K562 (cell line): ENCODE results near the gene RPL3. TPM values are rescaled to one million over a fixed set of nuclear protein-coding genes. Genes with fewer than 3 reads are reported as not detected.

Experiments used
- ATAC-seq: fragments of 200-7000 bp; cut with Tn5 transposase; 3 replicates; pipeline ENCODE4 v1.9.1; 2020; ENCODE audit warnings: moderate library complexity
- BruUV-seq: library from RNA; stranded (reverse); fragments of 400-500 nt; replicated peaks from 2 replicates; lab custom pipeline; 2021; lab: Mats Ljungman, UMichigan
- CTCF ChIA-PET: fragments of 300-600 bp; formaldehyde crosslinking; extraction: SDS; loops from one replicate; lab custom pipeline; 2021; ENCODE audit warnings: low intra/inter-chr PET ratio; lab: Yijun Ruan, JAX
- POLR2A ChIA-PET: fragments of 300-600, 350-650 bp; sonication (Branson Sonifier 250); formaldehyde crosslinking; extraction: SDS; loops from one replicate; lab custom pipeline; 2021; ENCODE audit warnings: antibody characterized with exemption, inconsistent platforms; lab: Yijun Ruan, JAX
- DNase-seq, 4 experiments: peaks; one replicate each; pipeline versions ENCODE4 v3.0.0 to v3.0.0-alpha.2; 2011 to 2018; ENCODE audit warnings: low spot score in 3 of 4, mixed read lengths in 3 of 4; ENCODE audit errors: extremely low read depth in 1 of 4
- FAIRE-seq: peaks from 2 replicates; lab custom pipeline; 2011; peaks lifted over from hg19 to GRCh38; lab: Jason Lieb, UNC
- H2AFZ ChIP-seq: 2 replicates; pipeline ENCODE4 v1.6.0; 2011; ENCODE audit warnings: low read depth, low read length, control low read depth, inconsistent platforms
- H3K27ac ChIP-seq: fragments of 200-600 bp; 3 replicates; pipeline ENCODE4 v1.8.0; 2011; ENCODE audit warnings: low read depth, mild to moderate bottlenecking, control low read depth, inconsistent platforms, low read length, moderate library complexity, mixed read lengths; ENCODE audit errors: extremely low read depth
- H3K27me3 ChIP-seq, 2 experiments: fragments of 300-600 bp in 1 of 2; 2 replicates in 1 of 2; 3 replicates in 1 of 2; pipeline versions ENCODE4 v1.6.0 to v1.8.0; 2011; ENCODE audit warnings: inconsistent platforms in 2 of 2, low read length in 2 of 2, mild to moderate bottlenecking in 1 of 2, mixed read lengths in 1 of 2, moderate library complexity in 1 of 2; ENCODE audit not compliant: control insufficient read depth in 2 of 2, insufficient read depth in 2 of 2
- H3K36me3 ChIP-seq: fragments of 300-600 bp; 3 replicates; pipeline ENCODE4 v1.8.0; 2011; ENCODE audit warnings: mild to moderate bottlenecking, low read length, inconsistent platforms; ENCODE audit not compliant: control insufficient read depth, insufficient read depth
- H3K4me1 ChIP-seq, 2 experiments: fragments of 200-600 bp in 1 of 2; replicated peaks in 1 of 2; 2 replicates in 1 of 2; 3 replicates in 1 of 2; pipeline versions ENCODE4 v1.5.1 to v1.8.0; 2011; ENCODE audit warnings: inconsistent platforms in 2 of 2, low read length in 2 of 2, mild to moderate bottlenecking in 1 of 2, mixed read lengths in 1 of 2, moderate library complexity in 1 of 2; ENCODE audit not compliant: control insufficient read depth in 2 of 2, insufficient read depth in 2 of 2
- H3K4me2 ChIP-seq: 2 replicates; pipeline ENCODE4 v1.6.1; 2011; ENCODE audit warnings: low read length, control low read depth, inconsistent platforms, mixed read lengths; ENCODE audit not compliant: insufficient read depth
- H3K4me3 ChIP-seq: fragments of 200-600 bp; sonication (generic), shearing (Covaris generic); 2 replicates; pipeline ENCODE4 v1.5.1; 2016; ENCODE audit warnings: control low read depth, inconsistent platforms
- H3K79me2 ChIP-seq: fragments of 200-600 bp; 3 replicates; pipeline ENCODE4 v1.8.0; 2011; ENCODE audit warnings: low read length, inconsistent platforms; ENCODE audit not compliant: control insufficient read depth, insufficient read depth
- H3K9ac ChIP-seq, 2 experiments: 2 replicates each; pipeline versions ENCODE4 v1.6.0 to v1.6.1; 2011; ENCODE audit warnings: low read depth in 2 of 2, low read length in 2 of 2, control low read depth in 1 of 2, inconsistent platforms in 1 of 2, mild to moderate bottlenecking in 1 of 2, mixed read lengths in 1 of 2; ENCODE audit not compliant: insufficient read depth in 1 of 2
- H3K9me1 ChIP-seq: one replicate; pipeline ENCODE4 v1.6.0; 2011; ENCODE audit warnings: inconsistent platforms, mild to moderate bottlenecking, low read length, moderate library complexity; ENCODE audit not compliant: control insufficient read depth, insufficient read depth
- H3K9me3 ChIP-seq: replicated peaks from 2 replicates; pipeline ENCODE4 v1.5.1; 2011; ENCODE audit warnings: low read depth, low read length, inconsistent platforms; ENCODE audit not compliant: control insufficient read depth, insufficient read depth
- H4K20me1 ChIP-seq: replicated peaks from 2 replicates; pipeline ENCODE4 v1.6.1; 2011; ENCODE audit warnings: low read length, inconsistent platforms, mixed read lengths; ENCODE audit not compliant: control insufficient read depth, insufficient read depth
- ADNP ChIP-seq: fragments of 200-800 bp; sonication (Bioruptor generic); IDR thresholded peaks from 2 replicates; pipeline ENCODE4 v1.6.1; 2016; ENCODE audit warnings: missing genetic modification characterization, missing compliant biosample characterization
- BCOR ChIP-seq: fragments of 450-650 bp; IDR thresholded peaks from 2 replicates; pipeline ENCODE4 v1.6.1; 2016
- FOXA3 ChIP-seq, 2 experiments: fragments of 450-650 bp in 1 of 2; sonication (generic) in 1 of 2; formaldehyde crosslinking; IDR thresholded peaks in 1 of 2; conservative IDR thresholded peaks in 1 of 2; 2 replicates each; pipeline versions ENCODE4 v1.4.0 to v1.8.0; 2020 to 2022; ENCODE audit warnings: mild to moderate bottlenecking in 2 of 2, missing genetic modification reagents in 1 of 2
- KDM1A ChIP-seq, 2 experiments: fragments of 450-650 bp; IDR thresholded peaks; 2 replicates each; pipeline ENCODE4 v1.6.1; 2016; ENCODE audit warnings: mild to moderate bottlenecking in 2 of 2
- MEIS2 ChIP-seq: fragments of 450-650 bp; IDR thresholded peaks from 2 replicates; pipeline ENCODE4 v1.6.1; 2014; ENCODE audit warnings: mild to moderate bottlenecking; ENCODE audit not compliant: partially characterized antibody
- RBM25 ChIP-seq: fragments of 200-400 bp; formaldehyde crosslinking; IDR thresholded peaks from 2 replicates; pipeline ENCODE4 v1.6.1; 2018; ENCODE audit warnings: low read length, low read depth, moderate library complexity; ENCODE audit not compliant: severe bottlenecking
- THAP7 ChIP-seq: fragments of 250-450 bp; sonication (Bioruptor Pico); IDR thresholded peaks from 2 replicates; pipeline ENCODE4 v1.5.0; 2021
- ZFP36 ChIP-seq: fragments of 150-350 bp; IDR thresholded peaks from 2 replicates; pipeline ENCODE4 v1.6.1; 2018; ENCODE audit warnings: low read length, low read depth; ENCODE audit not compliant: partially characterized antibody
- WGBS: fragments of 100-300 bp; shearing (Covaris generic); methylation state at CpG from one replicate; pipeline ENCODE4 v1.1.6; 2016; ENCODE audit warnings: low coverage, mixed read lengths; ENCODE audit not compliant: insufficient coverage; ENCODE audit errors: missing lambda C conversion rate; 5-methylcytosine and 5-hydroxymethylcytosine counted together
- in situ Hi-C: fragments of 300-500 bp; cut with MboI; formaldehyde crosslinking; loops from 4 replicates; pipeline ENCODE4 v1.15.0; 2018; ENCODE audit warnings: inconsistent platforms, mixed read lengths
- intact Hi-C: fragments of 100-400 bp; cut with micrococcal nuclease; formaldehyde crosslinking; loops from 2 replicates; pipeline ENCODE4 v1.14.2; 2022
- polyA plus RNA-seq, 8 experiments: library from polyadenylated mRNA; depleted of rRNA in 4 of 8; stranded (reverse) in 5 of 8; unstranded in 3 of 8; fragments of >200 nt; fragmentation: Nextera tagmentation in 2 of 8; fragmentation: Illumina TruSeq in 1 of 8; extraction: Ambion mirVana in 2 of 8; extraction: Trizol in 1 of 8; gene quantifications; 2 replicates each; pipeline versions ENCODE4 v1.2.1 to v1.2.3, GENCODE V29; 2011 to 2014; ENCODE audit warnings: inconsistent platforms in 1 of 8, missing spikeins in 1 of 8
- total RNA-seq, 7 experiments: library from RNA; depleted of rRNA in 6 of 7; stranded (reverse); fragments of >200 nt in 6 of 7; fragmentation: Illumina TruSeq in 2 of 7; extraction: Trizol in 2 of 7; gene quantifications; 2 replicates each; pipeline versions ENCODE4 v1.2.1 to v1.2.3, GENCODE V29; 2011 to 2021; ENCODE audit warnings: low replicate concordance in 1 of 7
- TF ChIP-seq, protein P1 (sequence below), 2 experiments: IDR thresholded peaks; 2 replicates each; pipeline ENCODE4 v1.6.1; 2011; ENCODE audit warnings: borderline replicate concordance in 1 of 2, control low read depth in 1 of 2, low read depth in 1 of 2, low read length in 1 of 2, mild to moderate bottlenecking in 1 of 2, mixed read lengths in 1 of 2, moderate library complexity in 1 of 2; ENCODE audit not compliant: insufficient read depth in 1 of 2, insufficient read length in 1 of 2, poor library complexity in 1 of 2, severe bottlenecking in 1 of 2; ENCODE audit errors: extremely low read depth in 1 of 2

Gene RPL3
- total and polyA plus RNA-seq, 9 of the 15 experiments (the other 6 are each of a cell fraction or from before 2014, with no cell fraction given) = 1,624 to 4,066 (median 2,565) TPM

DNA sequence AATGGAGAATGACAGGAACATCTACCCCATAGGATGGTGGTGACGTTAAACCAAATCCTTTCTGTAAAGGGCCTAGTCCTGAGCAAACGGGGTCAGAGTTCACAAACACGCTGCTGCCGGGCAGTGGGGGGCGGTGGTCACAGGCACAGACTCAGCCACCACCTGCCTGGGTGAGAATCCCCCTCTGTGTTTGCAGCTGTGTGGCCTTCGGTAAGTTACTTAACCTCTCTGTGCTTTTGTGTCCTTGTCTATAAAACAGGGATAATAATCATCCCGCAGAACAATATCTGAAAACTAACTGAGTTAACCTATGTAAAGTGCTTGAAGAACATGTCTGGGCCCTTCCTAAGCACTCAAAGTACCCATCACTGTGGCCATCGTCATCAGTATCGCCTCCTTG is 48.6 kb downstream of the RPL3 start:
- POLR2A ChIA-PET = no interaction called here
- no peak overlapping the region for H3K9ac ChIP-seq
- H3K4me1 ChIP-seq = peaks cover 15 to 23% of the 10 kb centered on the region in 2 experiments; a peak in 4 of 5 replicates
- no peak overlapping the region for H3K4me3 ChIP-seq
- no peaks in the 10 kb centered on the region for H3K27me3 ChIP-seq
- peak; percentile 73 for TF ChIP-seq ADNP
- TF ChIP-seq FOXA3 (CRISPR knock-in tag; conservative IDR thresholded peaks at IDR 0.05 in 1 of 2, IDR thresholded peaks at IDR 0.05 in 1 of 2) = 0 out of 4 replicates have a peak, but pooled peaks of 1 of the 2 experiments have one; percentile 13
- peak; percentile 64 for TF ChIP-seq ZFP36
- TF ChIP-seq, protein P1, sequence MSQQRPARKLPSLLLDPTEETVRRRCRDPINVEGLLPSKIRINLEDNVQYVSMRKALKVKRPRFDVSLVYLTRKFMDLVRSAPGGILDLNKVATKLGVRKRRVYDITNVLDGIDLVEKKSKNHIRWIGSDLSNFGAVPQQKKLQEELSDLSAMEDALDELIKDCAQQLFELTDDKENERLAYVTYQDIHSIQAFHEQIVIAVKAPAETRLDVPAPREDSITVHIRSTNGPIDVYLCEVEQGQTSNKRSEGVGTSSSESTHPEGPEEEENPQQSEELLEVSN (IDR thresholded peaks at IDR 0.05; ENCODE audit: borderline replicate concordance in 1 of 2, extremely low read depth in 1 of 2, insufficient read depth in 1 of 2, insufficient read length in 1 of 2, low read depth in 1 of 2, low read length in 1 of 2, poor library complexity in 1 of 2, severe bottlenecking in 1 of 2) = no peak
- peak; percentile 94 for TF ChIP-seq BCOR
- TF ChIP-seq THAP7 = no peak
- TF ChIP-seq MEIS2 = no peak
- TF ChIP-seq KDM1A (IDR thresholded peaks at IDR 0.05) = peak; percentile 60 to 62; a peak in 3 of 4 replicates
- peak; percentile 90 for TF ChIP-seq RBM25
- TF ChIP-seq, all 486 proteins: peak for 6
- intact Hi-C loops (no loop called here), in situ Hi-C loops (no loop called here)
- no peaks in the 10 kb centered on the region for H4K20me1 ChIP-seq
- ATAC-seq = no peak
- WGBS = 77% methylated on average over 8 of the region's 9 CpGs
- CTCF ChIA-PET = interaction anchor here (0.7 kb wide), 1 partner anchor 16 kb away, joined by 3 read pairs; no protein-coding TSS in a partner anchor
- H2AFZ ChIP-seq = no peak overlapping the region
- no peak for DNase-seq
- no peak overlapping the region for H3K4me2 ChIP-seq
- no peaks in the 10 kb centered on the region for H3K36me3 ChIP-seq
- no peak for FAIRE-seq
- H3K9me1 ChIP-seq = no peaks in the 10 kb centered on the region
- BruUV-seq = no TSS peak
- H3K27ac ChIP-seq = no peak overlapping the region
- H3K79me2 ChIP-seq = no peaks in the 10 kb centered on the region
- no peaks in the 10 kb centered on the region for H3K9me3 ChIP-seq
